ENCODE measurements around the gene SPEF2. TPM values are rescaled to one million over a fixed set of nuclear protein-coding genes. Genes with fewer than 3 reads are reported as not detected.

Gene SPEF2
- total RNA-seq, 1 donor from 2014 or later: 10.0 TPM

DNA sequence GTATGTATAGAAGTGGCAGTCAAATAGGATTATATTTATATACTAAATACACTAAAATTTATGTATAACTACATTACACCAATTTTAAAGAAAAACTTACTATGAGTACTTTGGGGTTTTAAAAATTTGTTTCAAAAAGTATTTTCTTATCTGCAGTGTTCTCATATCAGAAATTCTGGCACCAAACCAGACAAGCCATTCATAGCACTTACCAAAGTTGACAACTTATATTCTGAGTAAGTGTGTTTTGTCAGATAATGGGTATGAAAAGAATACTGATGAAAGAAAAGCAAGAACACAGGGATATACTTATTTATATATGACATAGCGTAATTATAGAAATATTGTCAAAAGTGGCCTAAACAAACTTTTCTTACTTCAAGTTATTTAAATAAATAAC lies 67.5 kb downstream of the SPEF2 start:
- intact Hi-C loops (cut with micrococcal nuclease): no loop called here
- Mint-ChIP-seq H3K36me3 (ENCODE audit: low read depth) (no peaks in the 10 kb centered on the region), H3K27ac (no peak overlapping the region), H3K4me3 (ENCODE audit: low read depth) (no peak overlapping the region), H3K9me3 (no peaks in the 10 kb centered on the region), H3K27me3 (ENCODE audit: low read depth) (no peaks in the 10 kb centered on the region), H3K4me1 (ENCODE audit: low read depth) (peaks cover 3% of the 10 kb centered on the region)
- DNase-seq (ENCODE audit: low spot score): no peak

DNA sequence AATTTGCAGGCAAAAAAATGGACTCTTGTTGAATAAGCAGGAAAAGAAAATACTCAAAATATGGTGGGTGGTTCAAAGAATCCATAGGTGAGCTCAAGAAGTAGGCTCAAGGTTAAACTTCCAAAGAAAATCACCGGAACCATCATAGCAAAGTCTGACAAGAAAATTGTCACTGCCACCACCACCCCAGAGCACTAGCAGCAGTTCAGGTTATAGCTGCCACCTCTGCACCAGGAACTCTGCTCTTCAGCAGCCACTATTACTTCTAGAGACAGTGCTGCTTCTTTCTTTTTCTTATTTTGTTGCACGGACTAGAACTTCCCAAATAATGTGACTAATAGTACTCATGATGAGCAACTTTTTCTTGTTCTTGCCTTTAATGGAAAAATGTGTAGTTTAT lies 70.3 kb downstream of the SPEF2 start:
- H3K36me3 Mint-ChIP-seq (ENCODE audit: low read depth): peaks cover 3% of the 10 kb centered on the region
- no peak overlapping the region for H3K27ac Mint-ChIP-seq
- no peak for DNase-seq (ENCODE audit: low spot score)
- H3K4me3 Mint-ChIP-seq (ENCODE audit: low read depth): no peak overlapping the region
- H3K9me3 Mint-ChIP-seq: no peaks in the 10 kb centered on the region
- peaks cover 3% of the 10 kb centered on the region for H3K4me1 Mint-ChIP-seq (ENCODE audit: low read depth)
- no peaks in the 10 kb centered on the region for H3K27me3 Mint-ChIP-seq (ENCODE audit: low read depth)
- intact Hi-C loops (cut with micrococcal nuclease): no loop called here

DNA sequence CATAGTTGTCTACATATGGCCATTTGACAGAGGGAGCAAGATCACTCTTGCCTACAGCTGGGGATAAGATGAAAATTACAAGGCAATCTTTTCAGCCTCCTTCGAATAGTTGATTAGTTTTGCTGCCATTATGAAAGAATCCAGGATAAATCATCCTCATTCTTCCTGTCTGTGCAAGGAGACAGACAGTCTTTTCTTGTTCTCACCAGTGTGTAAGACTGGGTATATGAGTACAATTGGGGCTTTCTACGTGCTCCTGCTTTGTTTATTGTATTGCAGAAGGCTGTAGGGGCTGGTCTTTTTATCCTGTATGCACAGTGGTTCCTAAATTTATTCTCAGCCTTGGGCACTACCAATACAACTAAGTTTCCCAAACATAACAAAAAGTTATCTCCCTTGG lies 76.8 kb downstream of the SPEF2 start:
- Mint-ChIP-seq H3K36me3 (ENCODE audit: low read depth) (peaks cover 3% of the 10 kb centered on the region), H3K27me3 (ENCODE audit: low read depth) (no peaks in the 10 kb centered on the region), H3K4me1 (ENCODE audit: low read depth) (peaks cover 2% of the 10 kb centered on the region), H3K4me3 (ENCODE audit: low read depth) (no peak overlapping the region), H3K27ac (no peak overlapping the region), H3K9me3 (no peaks in the 10 kb centered on the region)
- no peak for DNase-seq (ENCODE audit: low spot score)
- intact Hi-C loops (cut with micrococcal nuclease): no loop called here

DNA sequence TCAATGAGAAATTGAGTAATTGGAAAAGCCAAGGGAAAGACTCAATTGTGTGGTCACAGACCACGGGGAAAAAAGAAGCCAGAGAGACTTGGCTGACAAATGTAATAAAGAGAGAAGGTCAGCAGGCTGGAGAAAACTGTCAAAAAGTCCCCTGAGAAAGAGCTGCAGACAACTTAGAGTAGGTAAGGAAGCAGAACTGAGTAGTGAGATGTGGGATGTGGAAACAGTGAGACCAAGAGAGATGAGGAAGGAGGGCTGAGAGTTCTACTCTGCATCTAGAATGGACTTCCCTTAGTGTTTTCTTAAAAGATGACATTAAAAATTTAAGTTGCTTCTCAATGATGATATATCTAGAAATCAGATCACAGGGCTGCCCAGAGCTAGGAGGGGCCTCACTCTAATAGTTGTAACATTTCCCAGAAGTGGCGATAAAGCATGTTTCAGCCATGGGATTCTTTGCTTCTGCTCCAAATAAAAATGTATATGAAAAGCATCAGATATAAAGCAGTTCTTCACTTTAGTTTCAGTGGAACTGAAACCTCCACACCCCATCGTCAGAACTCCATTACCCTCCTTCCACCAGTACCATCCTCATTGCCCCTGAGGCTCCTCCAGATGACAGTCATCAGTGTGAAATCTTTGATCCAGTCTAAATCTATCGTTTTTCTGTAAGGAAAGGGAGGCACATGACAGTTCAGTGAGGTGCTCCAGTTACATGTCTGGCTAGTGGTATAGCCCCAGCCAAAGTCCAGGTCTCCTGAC lies 80.6 kb downstream of the SPEF2 start:
- Mint-ChIP-seq H3K27ac (no peak overlapping the region), H3K36me3 (ENCODE audit: low read depth) (peaks cover 4% of the 10 kb centered on the region), H3K4me1 (ENCODE audit: low read depth) (peaks cover 2% of the 10 kb centered on the region), H3K27me3 (ENCODE audit: low read depth) (no peaks in the 10 kb centered on the region), H3K9me3 (no peaks in the 10 kb centered on the region), H3K4me3 (ENCODE audit: low read depth) (no peak overlapping the region)
- intact Hi-C loops (cut with micrococcal nuclease): no loop called here
- no peak for DNase-seq (ENCODE audit: low spot score)

DNA sequence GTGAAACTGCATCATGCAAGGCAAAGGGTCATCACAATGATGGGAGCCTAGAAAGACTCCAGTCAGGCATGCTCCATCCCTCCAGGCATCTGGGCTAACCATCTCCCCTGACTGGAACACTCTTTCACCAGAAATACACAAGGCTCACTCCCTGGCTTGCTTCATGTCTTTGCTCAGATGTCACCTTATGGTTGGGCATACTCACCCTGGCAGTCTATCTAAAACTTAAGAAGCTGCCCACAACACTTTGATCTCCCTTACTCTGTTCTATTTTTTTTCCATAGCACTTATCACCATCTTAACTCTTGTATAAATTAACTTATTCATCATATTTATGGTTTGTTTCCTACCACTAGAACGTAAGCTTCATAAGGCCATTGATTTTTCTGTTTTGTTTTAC lies 90.0 kb downstream of the SPEF2 start:
- Mint-ChIP-seq H3K27me3 (ENCODE audit: low read depth) (no peaks in the 10 kb centered on the region), H3K4me1 (ENCODE audit: low read depth) (no peaks in the 10 kb centered on the region), H3K36me3 (ENCODE audit: low read depth) (peaks cover 3% of the 10 kb centered on the region), H3K4me3 (ENCODE audit: low read depth) (no peak overlapping the region), H3K9me3 (no peaks in the 10 kb centered on the region), H3K27ac (no peak overlapping the region)
- intact Hi-C loops (cut with micrococcal nuclease): no loop called here
- no peak for DNase-seq (ENCODE audit: low spot score)

DNA sequence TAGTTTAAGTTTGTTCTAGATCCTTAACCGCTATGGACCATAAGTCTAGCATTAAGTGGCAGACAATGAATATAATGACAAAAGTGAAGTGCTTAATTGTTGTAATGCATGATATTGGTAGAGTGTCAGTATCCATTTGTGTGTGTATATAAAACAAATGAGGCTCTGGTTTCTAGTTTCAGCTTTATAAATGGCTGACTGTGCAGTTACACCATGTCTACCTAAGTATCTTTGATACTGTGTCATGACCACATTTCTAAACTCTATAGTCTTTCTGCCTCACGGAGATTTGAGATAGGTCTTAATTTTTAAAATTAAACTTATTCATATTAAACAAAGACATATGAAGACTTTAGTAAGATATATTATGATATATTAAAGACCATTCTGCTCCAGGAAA lies 92.0 kb downstream of the SPEF2 start:
- no peaks in the 10 kb centered on the region for H3K27me3 Mint-ChIP-seq (ENCODE audit: low read depth)
- H3K9me3 Mint-ChIP-seq: no peaks in the 10 kb centered on the region
- intact Hi-C loops (cut with micrococcal nuclease): no loop called here
- H3K27ac Mint-ChIP-seq: no peak overlapping the region
- H3K4me1 Mint-ChIP-seq (ENCODE audit: low read depth): no peaks in the 10 kb centered on the region
- H3K4me3 Mint-ChIP-seq (ENCODE audit: low read depth): no peak overlapping the region
- peaks cover 3% of the 10 kb centered on the region for H3K36me3 Mint-ChIP-seq (ENCODE audit: low read depth)
- DNase-seq (ENCODE audit: low spot score): no peak

DNA sequence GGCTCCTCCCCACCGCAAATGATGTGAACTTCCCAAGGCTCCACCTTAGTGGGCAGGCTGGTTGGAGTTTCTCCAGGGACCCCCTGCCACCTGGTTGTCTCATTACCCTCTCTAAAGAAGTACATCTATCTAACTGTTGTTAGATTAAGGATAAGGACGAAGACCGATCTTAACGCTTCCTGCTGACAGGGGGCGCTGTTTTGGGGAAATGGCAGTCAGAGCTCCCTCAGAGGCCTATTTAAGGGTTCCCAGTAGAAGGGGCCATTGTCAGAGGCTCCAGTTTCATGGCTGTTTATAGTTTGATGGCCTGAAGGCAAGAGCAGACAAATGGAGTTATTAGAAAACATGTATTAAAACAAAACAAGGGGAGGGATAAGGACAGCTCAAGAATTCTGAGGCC lies 100.1 kb downstream of the SPEF2 start:
- Mint-ChIP-seq H3K27me3 (ENCODE audit: low read depth) (no peaks in the 10 kb centered on the region), H3K9me3 (no peaks in the 10 kb centered on the region), H3K36me3 (ENCODE audit: low read depth) (peaks cover 5% of the 10 kb centered on the region), H3K27ac (no peak overlapping the region), H3K4me1 (ENCODE audit: low read depth) (no peaks in the 10 kb centered on the region), H3K4me3 (ENCODE audit: low read depth) (no peak overlapping the region)
- no peak for DNase-seq (ENCODE audit: low spot score)
- intact Hi-C loops (cut with micrococcal nuclease): no loop called here

DNA sequence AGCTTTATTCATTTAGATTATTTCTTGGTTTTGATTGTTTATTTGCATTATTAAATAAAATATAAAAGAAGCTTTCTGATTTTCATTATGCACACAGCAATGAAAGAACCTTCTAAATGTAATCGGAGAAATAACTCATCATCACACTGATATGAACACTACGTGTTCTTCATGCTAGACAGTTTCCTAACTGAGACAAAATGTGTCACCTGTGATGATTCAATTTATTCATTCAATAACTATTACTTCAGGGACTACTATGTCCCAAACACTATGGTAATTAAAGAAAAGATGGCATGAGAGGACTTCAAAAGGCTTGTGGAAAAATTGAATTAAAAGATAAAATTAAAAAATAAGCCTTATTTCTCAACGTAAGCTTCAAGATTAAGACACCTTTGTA lies 118.1 kb downstream of the SPEF2 start:
- Mint-ChIP-seq H3K4me3 (ENCODE audit: low read depth) (no peak overlapping the region), H3K27ac (no peak overlapping the region), H3K4me1 (ENCODE audit: low read depth) (peaks cover 18% of the 10 kb centered on the region), H3K27me3 (ENCODE audit: low read depth) (no peaks in the 10 kb centered on the region), H3K36me3 (ENCODE audit: low read depth) (peaks cover 12% of the 10 kb centered on the region), H3K9me3 (peaks cover 9% of the 10 kb centered on the region)
- no peak for DNase-seq (ENCODE audit: low spot score)
- intact Hi-C loops (cut with micrococcal nuclease): loop anchor here (2.0 to 5.0 kb wide), 4 partner anchors 41 to 121 kb away; partner anchors contain the start of gene IL7R

DNA sequence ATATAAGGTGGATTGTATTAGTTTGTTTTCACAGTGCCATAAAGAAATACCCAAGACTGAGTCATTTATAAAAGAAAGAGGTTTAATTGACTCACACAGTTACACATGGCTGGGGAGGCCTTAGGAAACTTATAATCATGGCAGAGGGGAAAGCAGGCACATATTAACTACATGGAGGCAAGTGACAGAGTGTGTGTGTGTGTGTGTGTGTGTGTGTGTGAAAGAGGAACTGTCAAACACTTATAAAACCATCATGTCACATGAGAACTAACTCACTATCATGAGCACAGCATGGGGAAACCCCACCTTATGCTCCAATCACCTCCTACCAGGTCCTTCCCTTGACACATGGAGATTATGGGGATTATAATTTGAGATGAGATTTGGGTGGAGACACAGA lies 118.6 kb downstream of the SPEF2 start:
- no peak for DNase-seq (ENCODE audit: low spot score)
- intact Hi-C loops (cut with micrococcal nuclease): loop anchor here (2.0 to 5.0 kb wide), 4 partner anchors 41 to 121 kb away; partner anchors contain the start of gene IL7R
- H3K4me3 Mint-ChIP-seq (ENCODE audit: low read depth): no peak overlapping the region
- peaks cover 12% of the 10 kb centered on the region for H3K36me3 Mint-ChIP-seq (ENCODE audit: low read depth)
- H3K27me3 Mint-ChIP-seq (ENCODE audit: low read depth): no peaks in the 10 kb centered on the region
- H3K9me3 Mint-ChIP-seq: peaks cover 9% of the 10 kb centered on the region
- peaks cover 22% of the 10 kb centered on the region for H3K4me1 Mint-ChIP-seq (ENCODE audit: low read depth)
- H3K27ac Mint-ChIP-seq: peak overlapping the region; percentile 69

DNA sequence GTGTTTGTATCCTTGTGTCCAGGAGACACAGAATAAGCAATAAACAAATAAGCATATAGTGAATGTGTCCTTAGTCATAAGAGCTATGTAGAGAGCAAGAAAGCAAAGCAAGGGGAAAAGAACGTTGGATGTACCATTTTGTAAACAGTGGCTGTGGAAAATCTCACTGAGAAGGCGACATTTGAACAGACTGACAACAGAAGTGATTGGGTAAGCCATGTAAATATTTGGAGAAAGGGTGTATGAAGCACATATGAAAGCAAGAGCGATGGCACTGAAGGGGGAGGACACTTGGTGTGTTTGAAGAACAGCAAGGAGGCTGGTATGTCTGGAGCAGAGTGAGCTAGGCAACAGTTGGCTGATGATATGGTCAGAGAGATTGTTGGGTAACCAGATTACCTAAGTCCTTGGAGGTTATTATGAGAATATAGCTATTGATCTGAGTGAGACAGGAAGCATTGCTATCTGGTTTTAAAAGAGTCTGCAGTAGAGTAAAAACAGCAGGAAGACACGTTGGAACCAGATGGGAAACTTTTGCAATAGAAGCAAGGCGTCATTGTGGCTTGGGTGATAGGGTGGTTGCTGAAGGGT lies 123.6 kb downstream of the SPEF2 start:
- DNase-seq (ENCODE audit: low spot score): no peak
- H3K4me3 Mint-ChIP-seq (ENCODE audit: low read depth): no peak overlapping the region
- H3K27ac Mint-ChIP-seq: peak overlapping the region; percentile 26
- H3K36me3 Mint-ChIP-seq (ENCODE audit: low read depth): peaks cover 14% of the 10 kb centered on the region
- intact Hi-C loops (cut with micrococcal nuclease): no loop called here
- H3K27me3 Mint-ChIP-seq (ENCODE audit: low read depth): no peaks in the 10 kb centered on the region
- peaks cover 37% of the 10 kb centered on the region for H3K4me1 Mint-ChIP-seq (ENCODE audit: low read depth)
- peaks cover 13% of the 10 kb centered on the region for H3K9me3 Mint-ChIP-seq

DNA sequence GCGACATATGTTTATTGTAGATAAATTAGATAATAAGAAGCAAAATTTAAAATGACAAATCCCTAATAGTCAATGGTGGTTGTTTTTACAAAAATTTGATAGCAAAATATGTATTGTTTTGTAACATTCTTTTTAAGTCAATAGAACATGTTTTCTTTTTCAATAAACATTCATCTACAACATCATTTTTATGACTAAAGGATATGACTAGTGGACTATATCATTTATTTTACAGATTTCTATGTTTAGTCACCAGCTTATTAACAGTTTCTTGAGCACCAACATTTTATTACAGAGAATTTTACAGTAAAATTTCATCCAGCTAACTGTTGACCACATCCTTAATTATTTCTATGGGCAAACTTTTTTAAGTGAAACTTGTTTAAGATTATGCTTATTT lies 124.3 kb downstream of the SPEF2 start:
- Mint-ChIP-seq H3K9me3 (peaks cover 21% of the 10 kb centered on the region), H3K27me3 (ENCODE audit: low read depth) (no peaks in the 10 kb centered on the region), H3K4me1 (ENCODE audit: low read depth) (peaks cover 32% of the 10 kb centered on the region), H3K4me3 (ENCODE audit: low read depth) (no peak overlapping the region), H3K27ac (no peak overlapping the region), H3K36me3 (ENCODE audit: low read depth) (peaks cover 12% of the 10 kb centered on the region)
- no peak for DNase-seq (ENCODE audit: low spot score)
- intact Hi-C loops (cut with micrococcal nuclease): no loop called here

DNA sequence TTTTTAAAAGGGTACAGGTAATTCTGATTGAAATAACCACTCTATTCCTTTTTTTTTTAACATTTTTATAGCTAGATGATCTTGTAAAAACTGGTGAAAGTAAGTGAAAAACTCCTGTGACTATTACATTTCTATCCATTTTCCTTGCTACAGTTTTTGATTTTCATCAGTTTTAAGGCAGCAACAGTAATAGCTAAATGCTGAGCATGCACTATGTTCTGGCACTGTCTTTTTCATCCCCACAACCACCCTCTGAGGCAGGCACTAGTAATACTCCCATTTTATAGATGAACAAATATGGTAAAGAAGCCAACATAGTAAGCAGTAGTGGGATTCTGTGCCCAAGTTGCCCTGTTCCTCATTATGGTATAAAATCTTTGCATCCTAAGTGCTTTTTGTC lies 126.0 kb downstream of the SPEF2 start:
- intact Hi-C loops (cut with micrococcal nuclease): no loop called here
- peaks cover 31% of the 10 kb centered on the region for H3K4me1 Mint-ChIP-seq (ENCODE audit: low read depth)
- H3K27ac Mint-ChIP-seq: no peak overlapping the region
- H3K4me3 Mint-ChIP-seq (ENCODE audit: low read depth): no peak overlapping the region
- H3K36me3 Mint-ChIP-seq (ENCODE audit: low read depth): peaks cover 21% of the 10 kb centered on the region
- H3K9me3 Mint-ChIP-seq: peaks cover 34% of the 10 kb centered on the region
- DNase-seq (ENCODE audit: low spot score): no peak
- no peaks in the 10 kb centered on the region for H3K27me3 Mint-ChIP-seq (ENCODE audit: low read depth)

DNA sequence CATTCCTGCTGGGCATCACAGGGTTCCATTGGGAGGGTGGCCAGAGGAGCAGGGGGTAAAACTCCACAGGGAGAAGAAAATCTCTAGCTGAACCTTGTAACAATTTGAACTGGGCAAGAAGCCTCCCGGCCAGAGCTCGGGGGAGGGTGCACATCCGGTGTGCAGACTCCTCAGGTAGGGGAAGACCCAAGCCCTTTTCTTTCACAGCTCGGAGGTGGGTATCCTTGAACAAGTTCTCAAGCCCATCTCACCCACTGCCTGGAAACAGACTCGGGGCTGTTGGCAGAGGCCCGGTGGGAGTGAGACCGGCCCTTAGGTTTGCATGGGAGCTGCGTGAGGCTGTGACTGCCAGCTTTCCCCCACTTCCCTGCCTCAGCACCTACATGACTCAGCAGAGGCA lies 127.5 kb downstream of the SPEF2 start:
- Mint-ChIP-seq H3K4me3 (ENCODE audit: low read depth) (no peak overlapping the region), H3K27me3 (ENCODE audit: low read depth) (no peaks in the 10 kb centered on the region), H3K4me1 (ENCODE audit: low read depth) (peaks cover 27% of the 10 kb centered on the region), H3K27ac (no peak overlapping the region), H3K36me3 (ENCODE audit: low read depth) (peaks cover 20% of the 10 kb centered on the region), H3K9me3 (peaks cover 28% of the 10 kb centered on the region)
- no peak for DNase-seq (ENCODE audit: low spot score)
- intact Hi-C loops (cut with micrococcal nuclease): no loop called here

All from activated T-helper 2 cell treated with anti-CD3 and anti-CD28 coated beads, Interferon-gamma antibody, Interleukin-2, Interleukin-4, amounts not matched to agents 10 μg/mL and 5 μg/mL and 100 μg/mL, durations not matched to agents 14 hours and 24 hours and 36 hours (primary cell).